Stimulated activated CD8-positive, alpha-beta memory T cell treated with anti-CD3 and anti-CD28 coated beads, Interleukin-15, amount 100 ng/mL, for 48 hours (primary cell): Measurements from ENCODE around the gene CTBP1.
A peak's percentile ranks its signal among the peaks of the same experiment; 100 is the strongest.
"Not testable (repeated sequence)": the region's sequence is repeated elsewhere in the genome, so short reads cannot be mapped to it uniquely, and the experiment has no call there.

Source experiments
- DNase-seq, 2 donors: peaks; one replicate each; pipeline ENCODE4 v3.0.0-alpha.2; 2020; ENCODE audit warnings: low read depth in 2 of 2

CTBP1 gene

GRCh38 chr4:1248245-1249147, at the start of gene CTBP1:
Gene CTBP1 (minus strand): TSS chr4:1249130. CDS start chr4:1241331, 7,799 bp downstream.
- DNase-seq = peak; percentile 72 to 78

GRCh38 chr4:1298461-1298860, 49.5 kb upstream of the CTBP1 start:
- no peak for DNase-seq

- DNase-seq = no peak
Observed at GRCh38 chr4:1297456-1298325, 48.8 kb upstream of the CTBP1 start.

GRCh38 chr4:1297023-1297395, 48.1 kb upstream of the CTBP1 start:
- no peak for DNase-seq

GRCh38 chr4:1296324-1297022, 47.5 kb upstream of the CTBP1 start:
- DNase-seq = no peak

GRCh38 chr4:1295405-1296055, 46.6 kb upstream of the CTBP1 start:
- no peak for DNase-seq

- DNase-seq = no peak
Observed at GRCh38 chr4:1294891-1295290, 46.0 kb upstream of the CTBP1 start.

- no peak for DNase-seq
Observed at GRCh38 chr4:1294424-1294823, 45.5 kb upstream of the CTBP1 start.

- no peak for DNase-seq
Observed at GRCh38 chr4:1293991-1294390, 45.1 kb upstream of the CTBP1 start.

- DNase-seq = no peak
Observed at GRCh38 chr4:1293531-1293941, 44.6 kb upstream of the CTBP1 start.

- not testable (repeated sequence) for DNase-seq
Observed at GRCh38 chr4:1292703-1293011, 43.7 kb upstream of the CTBP1 start.

GRCh38 chr4:1291996-1292702, 43.2 kb upstream of the CTBP1 start:
- DNase-seq = no peak

- DNase-seq = no peak
Observed at GRCh38 chr4:1291091-1291490, 42.2 kb upstream of the CTBP1 start.

- no peak for DNase-seq
Observed at GRCh38 chr4:1290165-1290977, 41.4 kb upstream of the CTBP1 start.

GRCh38 chr4:1289207-1290164, 40.6 kb upstream of the CTBP1 start, which contains the start of gene MAEA:
Gene MAEA (plus strand): TSS chr4:1289891. CDS start chr4:1289914, 23 bp downstream.
- peak; percentile 94 to 97 for DNase-seq

GRCh38 chr4:1288786-1289185, 39.9 kb upstream of the CTBP1 start:
- DNase-seq = no peak

GRCh38 chr4:1285790-1286553, 37.0 kb upstream of the CTBP1 start:
- peak in 1 of 2 donors; percentile 37 for DNase-seq

GRCh38 chr4:1285151-1285789, 36.3 kb upstream of the CTBP1 start:
- DNase-seq = no peak
